IMR-90 (cell line): ENCODE results near the gene LRRC47. TPM values are rescaled to one million over a fixed set of nuclear protein-coding genes. Genes with fewer than 3 reads are reported as not detected.

Experiments used
- ATAC-seq: fragments of 200-7000 bp; cut with Tn5 transposase; 2 replicates; pipeline ENCODE4 v1.9.1; 2020; ENCODE audit warnings: low read depth, mild to moderate bottlenecking, moderate library complexity
- BruUV-seq: library from RNA; stranded (reverse); fragments of 400-500 nt; replicated peaks from 2 replicates; lab custom pipeline; 2021; lab: Mats Ljungman, UMichigan
- CTCF ChIA-PET: fragments of 300-600 bp; formaldehyde crosslinking; extraction: SDS; loops from one replicate; lab custom pipeline; 2021; ENCODE audit warnings: antibody characterized with exemption; lab: Yijun Ruan, JAX
- POLR2A ChIA-PET: fragments of 300-600 bp; sonication (Branson Sonifier 250); formaldehyde crosslinking; loops from one replicate; lab custom pipeline; 2022; ENCODE audit warnings: antibody characterized with exemption; ENCODE audit not compliant: unreplicated experiment; lab: Charles Lee
- DNase-seq: peaks from one replicate; pipeline ENCODE4 v3.0.0; 2013
- H2AFZ ChIP-seq: replicated peaks from 2 replicates; pipeline ENCODE3; 2013; ENCODE audit warnings: low read length, mild to moderate bottlenecking; ENCODE audit not compliant: poor library complexity
- H2AK5ac ChIP-seq: 2 replicates; pipeline ENCODE4 v1.6.1; 2013; ENCODE audit warnings: low read depth, low read length, inconsistent platforms
- H2AK9ac ChIP-seq: replicated peaks from 2 replicates; pipeline ENCODE3; 2013; ENCODE audit warnings: mild to moderate bottlenecking, low read depth, low read length, moderate library complexity; ENCODE audit not compliant: poor library complexity
- H2BK120ac ChIP-seq: 2 replicates; pipeline ENCODE4 v1.6.1; 2013; ENCODE audit warnings: low read depth, low read length, inconsistent platforms
- H2BK15ac ChIP-seq: 3 replicates; pipeline ENCODE4 v1.6.1; 2013; ENCODE audit warnings: low read depth, low read length, inconsistent platforms
- H2BK20ac ChIP-seq: 2 replicates; pipeline ENCODE4 v1.6.1; 2013; ENCODE audit warnings: low read depth, mild to moderate bottlenecking, inconsistent platforms, low read length, moderate library complexity
- H2BK5ac ChIP-seq: 2 replicates; pipeline ENCODE4 v1.6.1; 2013; ENCODE audit warnings: mild to moderate bottlenecking, low read depth, low read length, inconsistent platforms; ENCODE audit not compliant: poor library complexity, severe bottlenecking
- H3K14ac ChIP-seq: replicated peaks from 2 replicates; pipeline ENCODE4 v1.6.1; 2013; ENCODE audit warnings: low read depth, low read length, inconsistent platforms
- H3K18ac ChIP-seq: 2 replicates; pipeline ENCODE4 v1.6.1; 2013; ENCODE audit warnings: low read depth, low read length, control low read depth
- H3K23ac ChIP-seq: 2 replicates; pipeline ENCODE4 v1.6.1; 2013; ENCODE audit warnings: low read depth, low read length, inconsistent platforms
- H3K27ac ChIP-seq: 2 replicates; pipeline ENCODE4 v1.5.1; 2013; ENCODE audit warnings: mild to moderate bottlenecking, control low read depth, low read length; ENCODE audit not compliant: insufficient read depth
- H3K27me3 ChIP-seq: 2 replicates; pipeline ENCODE4 v1.6.1; 2013; ENCODE audit warnings: low read length; ENCODE audit not compliant: control insufficient read depth, insufficient read depth
- H3K36me3 ChIP-seq: 2 replicates; pipeline ENCODE4 v1.6.1; 2013; ENCODE audit warnings: low read length, mixed read lengths; ENCODE audit not compliant: control insufficient read depth, insufficient read depth
- H3K4ac ChIP-seq: 2 replicates; pipeline ENCODE4 v1.6.1; 2013; ENCODE audit warnings: low read depth, low read length, inconsistent platforms
- H3K4me1 ChIP-seq: 2 replicates; pipeline ENCODE4 v1.6.1; 2013; ENCODE audit warnings: low read length, mixed read lengths; ENCODE audit not compliant: control insufficient read depth, insufficient read depth
- H3K4me2 ChIP-seq: 2 replicates; pipeline ENCODE4 v1.6.1; 2013; ENCODE audit warnings: low read depth, mild to moderate bottlenecking, control low read depth, low read length, moderate library complexity
- H3K4me3 ChIP-seq: 2 replicates; pipeline ENCODE4 v1.5.1; 2013; ENCODE audit warnings: low read depth, mild to moderate bottlenecking, control low read depth, low read length, moderate library complexity; ENCODE audit not compliant: insufficient read depth
- H3K56ac ChIP-seq: 2 replicates; pipeline ENCODE4 v1.6.1; 2013; ENCODE audit warnings: low read length, inconsistent platforms; ENCODE audit not compliant: insufficient read depth; ENCODE audit errors: extremely low read depth
- H3K79me1 ChIP-seq, 2 experiments: 2 replicates each; pipeline ENCODE4 v1.6.1; 2013; ENCODE audit warnings: low read length in 2 of 2, inconsistent platforms in 1 of 2, low read depth in 1 of 2
- H3K9ac ChIP-seq: 2 replicates; pipeline ENCODE4 v1.6.1; 2013; ENCODE audit warnings: low read depth, low read length, control low read depth
- H3K9me1 ChIP-seq: 2 replicates; pipeline ENCODE4 v1.6.1; 2013; ENCODE audit warnings: low read length, inconsistent platforms; ENCODE audit not compliant: insufficient read depth
- H3K9me3 ChIP-seq: 2 replicates; pipeline ENCODE4 v1.6.1; 2013; ENCODE audit warnings: low read length; ENCODE audit not compliant: control insufficient read depth, insufficient read depth
- H4K20me1 ChIP-seq: 2 replicates; pipeline ENCODE4 v1.6.1; 2013; ENCODE audit warnings: low read length, inconsistent platforms; ENCODE audit not compliant: insufficient read depth
- H4K5ac ChIP-seq: 2 replicates; pipeline ENCODE4 v1.6.1; 2013; ENCODE audit warnings: mild to moderate bottlenecking, low read depth, low read length, control low read depth
- H4K8ac ChIP-seq, 2 experiments: 2 replicates each; pipeline ENCODE4 v1.6.1; 2013; ENCODE audit warnings: low read depth in 2 of 2, low read length in 2 of 2, control low read depth in 1 of 2, inconsistent platforms in 1 of 2
- H4K91ac ChIP-seq: 2 replicates; pipeline ENCODE4 v1.6.1; 2013; ENCODE audit warnings: low read depth, low read length, inconsistent platforms; ENCODE audit not compliant: insufficient read depth
- MAZ ChIP-seq: IDR thresholded peaks from 2 replicates; pipeline ENCODE4 v1.6.1; 2012; ENCODE audit warnings: low read depth, mild to moderate bottlenecking, low read length, improper control_type of control experiment, moderate library complexity, borderline replicate concordance
- WGBS, 2 experiments: methylation state at CpG; one replicate each; pipeline versions ENCODE4 v1.1.5 to v1.1.7; 2013; ENCODE audit warnings: missing lambda C conversion rate in 2 of 2; ENCODE audit not compliant: insufficient read length in 1 of 2; ENCODE audit errors: extremely low coverage in 2 of 2; 5-methylcytosine and 5-hydroxymethylcytosine counted together
- dilution Hi-C: fragments of 300-500 bp; cut with HindIII; formaldehyde crosslinking; loops from one replicate; pipeline ENCODE4 v1.14.3; 2018; ENCODE audit warnings: low sequenced_read_pairs; ENCODE audit not compliant: unreplicated experiment
- in situ Hi-C: fragments of 300-500 bp; cut with MboI; formaldehyde crosslinking; loops from 3 replicates; pipeline ENCODE4 v1.14.3; 2019; ENCODE audit warnings: low sequenced_read_pairs, inconsistent platforms, mixed read lengths
- intact Hi-C: fragments of 100-400 bp; cut with micrococcal nuclease; formaldehyde crosslinking; loops from 2 replicates; pipeline ENCODE4 v1.10.0; 2022
- polyA plus RNA-seq, 3 experiments: library from polyadenylated mRNA; depleted of rRNA; stranded (reverse); fragments of >200 nt; gene quantifications; 2 replicates each; pipeline ENCODE4 v1.2.3, GENCODE V29; 2012; ENCODE audit warnings: low replicate concordance in 1 of 3
- total RNA-seq: library from RNA; depleted of rRNA; stranded (reverse); fragments of >200 nt; gene quantifications from 2 replicates; pipeline ENCODE4 v1.2.3, GENCODE V29; 2012

Gene LRRC47
- total and polyA plus RNA-seq, 2 of the 4 experiments (the other 2 are of a cell fraction), result 15.2 to 19.7 TPM

DNA sequence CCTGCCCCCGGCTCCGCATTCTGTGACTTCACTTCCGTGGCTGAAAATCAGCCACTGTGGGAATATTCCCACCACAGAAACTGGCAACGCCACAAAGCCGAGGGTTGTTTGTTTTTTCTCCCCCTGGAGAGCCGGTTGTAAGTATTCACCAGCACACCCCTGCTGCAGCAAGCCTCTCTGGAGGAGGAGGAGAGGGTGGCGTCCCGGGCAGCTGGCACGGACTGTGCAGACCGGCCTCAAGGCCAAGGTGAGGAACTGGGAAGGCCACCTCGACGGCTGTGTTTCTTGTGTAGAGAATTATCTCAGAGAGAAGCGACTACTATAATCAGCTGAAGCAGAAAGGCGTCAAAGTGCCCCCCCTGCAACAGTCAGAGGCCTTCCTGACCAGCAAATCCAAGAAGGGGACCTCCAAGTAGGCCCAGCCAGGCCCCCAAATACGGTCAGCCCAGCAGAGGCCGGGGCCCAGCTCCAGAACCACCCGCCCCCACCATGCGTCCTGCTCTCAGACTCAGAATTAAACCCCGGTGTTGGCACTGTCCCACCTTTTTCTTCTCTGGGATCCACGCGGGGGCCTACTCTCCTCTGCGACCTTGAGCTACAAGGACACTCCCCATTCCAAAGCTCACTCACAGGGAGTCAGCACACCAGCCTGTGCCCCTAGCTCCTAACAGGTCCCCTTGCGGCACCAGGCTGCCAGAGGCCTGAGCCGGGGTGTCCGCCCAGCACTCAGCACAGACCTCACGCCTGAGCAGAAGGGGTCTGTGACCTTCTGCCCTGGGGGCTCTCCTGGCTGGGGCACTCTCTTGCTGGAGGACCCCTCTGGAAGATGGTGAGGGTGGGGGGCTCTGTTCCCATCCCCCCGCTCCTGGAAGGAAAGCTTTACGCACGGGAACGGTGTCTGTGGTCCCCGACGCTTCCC is 24.9 kb downstream of the LRRC47 start:
- intact Hi-C loops, result loop anchor here (2.0 kb wide), 1 partner anchor 25 kb away; no protein-coding TSS in a partner anchor
- Histone ChIP-seq H3K18ac (no peak overlapping the region), H2BK5ac (no peak overlapping the region), H3K4ac (peak overlapping the region; percentile 35; the same call in 1 of the 2 replicates), H3K79me1 (no peaks in the 10 kb centered on the region), H2AFZ (peak overlapping the region; percentile 97), H4K91ac (no peak overlapping the region; the same call in 1 of the 2 replicates), H3K4me1 (peaks cover 18% of the 10 kb centered on the region), H3K4me3 (peak overlapping the region; percentile 82), H4K8ac (peak overlapping the region; percentile 23 to 74; a peak in 2 of 4 replicates), H2BK120ac (0 out of 2 replicates have a peak overlapping the region, but pooled peaks have one; percentile 8), H3K56ac (no peak overlapping the region), H3K27me3 (no peaks in the 10 kb centered on the region; the same call in 1 of the 2 replicates), H3K23ac (peak overlapping the region; percentile 59; the same call in 1 of the 2 replicates), H3K9me1 (peaks cover 4% of the 10 kb centered on the region; the same call in 1 of the 2 replicates), H2AK5ac (no peak overlapping the region), H3K4me2 (peak overlapping the region; percentile 91), H2BK20ac (no peak overlapping the region), H3K36me3 (no peaks in the 10 kb centered on the region), H4K5ac (peak overlapping the region; percentile 51; the same call in 1 of the 2 replicates), H4K20me1 (no peaks in the 10 kb centered on the region), H3K9me3 (no peaks in the 10 kb centered on the region), H3K14ac (no peak overlapping the region), H2AK9ac (peak overlapping the region; percentile 61), H3K27ac (no peak overlapping the region; the same call in 1 of the 2 replicates), H3K9ac (peak overlapping the region; percentile 73; the same call in 1 of the 2 replicates), H2BK15ac (no peak overlapping the region)
- TF ChIP-seq MAZ, result no peak
- dilution Hi-C loops, result no loop called here
- 67% methylated on average over 10 of the region's 32 CpGs; no CpG with 5 or more reads in 1 of the 2 experiments for WGBS, 2 experiments
- DNase-seq (no peak), ATAC-seq (no peak)
- in situ Hi-C loops, result no loop called here
- ChIA-PET POLR2A (no interaction called here), CTCF (no interaction called here)
- BruUV-seq, result no TSS peak
